ENCODE data around the gene STRIP2. TPM values are rescaled to one million over a fixed set of nuclear protein-coding genes. Genes with fewer than 3 reads are reported as not detected.

Gene STRIP2
- total and polyA plus RNA-seq, 2 of the 13 experiments (the other 11 are each of a cell fraction or from before 2014, with no cell fraction given) = 3.9 to 8.2 TPM

GRCh38 chr7:129439963-129440625 lies 5.9 kb downstream of the STRIP2 start:
- TF ChIP-seq ZNF234 (CRISPR knock-in tag; conservative IDR thresholded peaks at IDR 0.05) = no peak
- no peak for TF ChIP-seq MEIS2 (CRISPR knock-in tag; IDR thresholded peaks at IDR 0.05)
- TF ChIP-seq ZNF619 (CRISPR knock-in tag; IDR thresholded peaks at IDR 0.05) = no peak
- no peak for TF ChIP-seq ZNF589 (CRISPR knock-in tag; conservative IDR thresholded peaks at IDR 0.05)
- no peak for TF ChIP-seq SALL2 (CRISPR knock-in tag; IDR thresholded peaks at IDR 0.05)
- TF ChIP-seq TFE3 (CRISPR knock-in tag; IDR thresholded peaks at IDR 0.05) = no peak
- TF ChIP-seq MAFK (conservative IDR thresholded peaks at IDR 0.05 in 1 of 2, IDR thresholded peaks at IDR 0.05 in 1 of 2; ENCODE audit: low read length in 2 of 2) = no peak
- no peak for TF ChIP-seq GATA4 (IDR thresholded peaks at IDR 0.05; ENCODE audit: borderline replicate concordance, low read depth)
- DNase-seq (ENCODE audit: low spot score) = no peak
- CTCF ChIA-PET (ENCODE audit: low intra/inter-chr PET ratio, low total read pairs) = no interaction called here

More at GRCh38 chr7:129439963-129440625, 5.9 kb downstream of the STRIP2 start:
- intact Hi-C loops (cut with micrococcal nuclease; ENCODE audit: unreplicated experiment) = no loop called here
- Histone ChIP-seq H2AFZ (ENCODE audit: low read length) (no peak overlapping the region), H3K4me3 (replicated peaks in 1 of 3; ENCODE audit: insufficient read depth in 1 of 3, low read depth in 2 of 3, low read length in 3 of 3) (no peak overlapping the region), H3K9ac (ENCODE audit: insufficient read depth, low read depth, low read length) (no peak overlapping the region), H4K20me1 (ENCODE audit: insufficient read depth, low read length) (no peaks in the 10 kb centered on the region), H3K79me2 (ENCODE audit: insufficient read depth, low read length) (no peaks in the 10 kb centered on the region), H3K9me3 (ENCODE audit: low read length) (no peaks in the 10 kb centered on the region), H3K4me1 (ENCODE audit: insufficient read depth, low read length) (peaks cover 10% of the 10 kb centered on the region), H3K27ac (ENCODE audit: extremely low read length, insufficient read depth, low read length) (no peak overlapping the region), H3K36me3 (replicated peaks in 1 of 2; ENCODE audit: control insufficient read depth in 1 of 2, insufficient read depth in 2 of 2, low read length in 2 of 2) (no peaks in the 10 kb centered on the region; a peak in 2 of 5 replicates), H3K27me3 (ENCODE audit: control insufficient read depth in 1 of 2, insufficient read depth in 2 of 2, low read length in 2 of 2) (no peaks in the 10 kb centered on the region), H3K4me2 (ENCODE audit: low read depth, low read length) (no peak overlapping the region)
- FAIRE-seq (no peak), ATAC-seq (no peak)
- 89% methylated on average over 3 of the region's 3 CpGs for WGBS (ENCODE audit: low lambda C conversion rate)
- in situ Hi-C loops (cut with HindIII; ENCODE audit: extremely low pct_ligation_motif_present, low pct_unique_long_range_greater_than_20kb) = no loop called here
- POLR2A ChIA-PET = no interaction called here
- BruUV-seq (replicated peaks) = no TSS peak
